ENCODE data around the gene AKAP17A. TPM values are rescaled to one million over a fixed set of nuclear protein-coding genes. Genes with fewer than 3 reads are reported as not detected.
"Not testable (repeated sequence)": the region's sequence is repeated elsewhere in the genome, so short reads cannot be mapped to it uniquely, and the experiment has no call there.

Gene AKAP17A
- total RNA-seq, 1 donor from 2014 or later: 52.7 TPM

GRCh38 chrX:1551959-1552546 is 39.4 kb upstream of the AKAP17A start:
- H3K4me1 Mint-ChIP-seq (ENCODE audit: low read depth): no peaks in the 10 kb centered on the region
- peaks cover 7% of the 10 kb centered on the region for H3K9me3 Mint-ChIP-seq (ENCODE audit: low read depth)
- no peak for DNase-seq (ENCODE audit: low spot score, unreplicated experiment)
- H3K4me3 Mint-ChIP-seq (ENCODE audit: low read depth): no peak overlapping the region
- H3K27me3 Mint-ChIP-seq: peaks cover 9% of the 10 kb centered on the region
- H3K36me3 Mint-ChIP-seq (ENCODE audit: insufficient read depth): no peaks in the 10 kb centered on the region
- TF ChIP-seq CTCF (IDR thresholded peaks at IDR 0.05; ENCODE audit: unreplicated experiment): no peak
- no peak overlapping the region for H3K27ac Mint-ChIP-seq

- no peak for DNase-seq (ENCODE audit: low spot score, unreplicated experiment)
- TF ChIP-seq CTCF (IDR thresholded peaks at IDR 0.05; ENCODE audit: unreplicated experiment): no peak
- H3K27ac Mint-ChIP-seq: no peak overlapping the region
- H3K4me1 Mint-ChIP-seq (ENCODE audit: low read depth): no peaks in the 10 kb centered on the region
- H3K27me3 Mint-ChIP-seq: peaks cover 9% of the 10 kb centered on the region
- no peaks in the 10 kb centered on the region for H3K36me3 Mint-ChIP-seq (ENCODE audit: insufficient read depth)
- H3K9me3 Mint-ChIP-seq (ENCODE audit: low read depth): peaks cover 7% of the 10 kb centered on the region
- H3K4me3 Mint-ChIP-seq (ENCODE audit: low read depth): no peak overlapping the region
These were observed 36.8 kb upstream of the AKAP17A start for GRCh38 chrX:1554469-1555210.

- no peak for DNase-seq (ENCODE audit: low spot score, unreplicated experiment)
- TF ChIP-seq CTCF (IDR thresholded peaks at IDR 0.05; ENCODE audit: unreplicated experiment): no peak
- no peaks in the 10 kb centered on the region for H3K4me1 Mint-ChIP-seq (ENCODE audit: low read depth)
- H3K36me3 Mint-ChIP-seq (ENCODE audit: insufficient read depth): no peaks in the 10 kb centered on the region
- peaks cover 7% of the 10 kb centered on the region for H3K9me3 Mint-ChIP-seq (ENCODE audit: low read depth)
- H3K27ac Mint-ChIP-seq: no peak overlapping the region
- peaks cover 9% of the 10 kb centered on the region for H3K27me3 Mint-ChIP-seq
- no peak overlapping the region for H3K4me3 Mint-ChIP-seq (ENCODE audit: low read depth)
These were observed 36.0 kb upstream of the AKAP17A start for GRCh38 chrX:1555370-1555769.

GRCh38 chrX:1557442-1557841 is 34.0 kb upstream of the AKAP17A start:
- not testable (repeated sequence) for H3K27me3 Mint-ChIP-seq; H3K4me3 Mint-ChIP-seq (ENCODE audit: low read depth); H3K4me1 Mint-ChIP-seq (ENCODE audit: low read depth); H3K27ac Mint-ChIP-seq; H3K9me3 Mint-ChIP-seq (ENCODE audit: low read depth); DNase-seq (ENCODE audit: low spot score, unreplicated experiment); H3K36me3 Mint-ChIP-seq (ENCODE audit: insufficient read depth)

- peaks cover 5% of the 10 kb centered on the region for H3K27me3 Mint-ChIP-seq
- DNase-seq (ENCODE audit: low spot score, unreplicated experiment): no peak
- TF ChIP-seq CTCF (IDR thresholded peaks at IDR 0.05; ENCODE audit: unreplicated experiment): no peak
- H3K27ac Mint-ChIP-seq: peak overlapping the region; percentile 25
- no peaks in the 10 kb centered on the region for H3K4me1 Mint-ChIP-seq (ENCODE audit: low read depth)
- peaks cover 7% of the 10 kb centered on the region for H3K9me3 Mint-ChIP-seq (ENCODE audit: low read depth)
- no peaks in the 10 kb centered on the region for H3K36me3 Mint-ChIP-seq (ENCODE audit: insufficient read depth)
- no peak overlapping the region for H3K4me3 Mint-ChIP-seq (ENCODE audit: low read depth)
These were observed 32.5 kb upstream of the AKAP17A start for GRCh38 chrX:1558761-1559468.

All from progenitor cell of endocrine pancreas (in vitro differentiated cells).